GM20000 (cell line): ENCODE data around the gene GCSH.

Source experiments
- DNase-seq: peaks from one replicate; pipeline ENCODE4 v3.0.0; 2012; ENCODE audit warnings: low spot score
- TF ChIP-seq, protein P1 (sequence below): IDR thresholded peaks from 2 replicates; pipeline ENCODE4 v1.5.1; 2012; ENCODE audit warnings: mild to moderate bottlenecking, control low read depth; ENCODE audit errors: extremely low read depth, missing control alignments

The GCSH gene

DNA sequence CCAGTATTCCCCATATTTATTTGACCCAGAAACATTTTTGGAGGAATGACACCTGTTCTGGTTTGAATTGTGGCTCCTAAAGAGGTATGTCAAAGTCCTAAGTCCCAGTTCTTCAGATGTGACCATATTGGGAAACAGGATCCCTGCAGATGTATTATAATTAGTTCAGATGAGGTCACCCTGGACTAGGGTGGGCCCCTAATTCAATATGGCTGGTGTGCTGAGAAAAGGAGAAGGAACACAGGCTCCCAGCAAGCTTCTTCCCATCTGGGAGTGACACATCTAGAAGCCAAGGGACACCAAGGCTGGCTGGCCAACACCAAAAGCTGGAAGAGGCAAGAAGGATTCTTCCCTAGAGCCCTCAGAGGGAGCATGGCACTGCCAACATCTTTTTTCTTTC, 3.8 kb upstream of the GCSH start:
- TF ChIP-seq, protein P1, sequence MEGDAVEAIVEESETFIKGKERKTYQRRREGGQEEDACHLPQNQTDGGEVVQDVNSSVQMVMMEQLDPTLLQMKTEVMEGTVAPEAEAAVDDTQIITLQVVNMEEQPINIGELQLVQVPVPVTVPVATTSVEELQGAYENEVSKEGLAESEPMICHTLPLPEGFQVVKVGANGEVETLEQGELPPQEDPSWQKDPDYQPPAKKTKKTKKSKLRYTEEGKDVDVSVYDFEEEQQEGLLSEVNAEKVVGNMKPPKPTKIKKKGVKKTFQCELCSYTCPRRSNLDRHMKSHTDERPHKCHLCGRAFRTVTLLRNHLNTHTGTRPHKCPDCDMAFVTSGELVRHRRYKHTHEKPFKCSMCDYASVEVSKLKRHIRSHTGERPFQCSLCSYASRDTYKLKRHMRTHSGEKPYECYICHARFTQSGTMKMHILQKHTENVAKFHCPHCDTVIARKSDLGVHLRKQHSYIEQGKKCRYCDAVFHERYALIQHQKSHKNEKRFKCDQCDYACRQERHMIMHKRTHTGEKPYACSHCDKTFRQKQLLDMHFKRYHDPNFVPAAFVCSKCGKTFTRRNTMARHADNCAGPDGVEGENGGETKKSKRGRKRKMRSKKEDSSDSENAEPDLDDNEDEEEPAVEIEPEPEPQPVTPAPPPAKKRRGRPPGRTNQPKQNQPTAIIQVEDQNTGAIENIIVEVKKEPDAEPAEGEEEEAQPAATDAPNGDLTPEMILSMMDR = no peak
- DNase-seq = no peak

DNA sequence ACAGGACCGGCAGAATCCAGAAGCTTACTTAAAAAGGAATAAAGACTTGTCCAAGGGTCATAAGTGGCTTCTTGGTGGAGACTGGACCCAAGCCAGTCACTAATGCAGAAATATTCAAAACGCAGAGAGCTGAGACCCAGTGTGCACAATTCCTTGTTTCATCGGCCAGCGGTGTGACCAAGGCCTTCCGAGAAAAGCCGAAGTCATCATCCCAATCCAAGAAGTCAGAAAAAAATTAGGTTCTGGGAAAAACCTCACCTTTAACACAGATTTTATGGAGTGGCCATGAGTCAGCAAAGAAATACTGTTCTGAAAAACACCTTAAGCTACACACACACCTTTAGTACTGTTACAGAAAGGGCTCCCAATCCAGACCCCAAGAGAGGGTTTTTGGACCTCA, 1.0 kb upstream of the GCSH start:
- TF ChIP-seq, protein P1 = no peak
- DNase-seq = no peak

DNA sequence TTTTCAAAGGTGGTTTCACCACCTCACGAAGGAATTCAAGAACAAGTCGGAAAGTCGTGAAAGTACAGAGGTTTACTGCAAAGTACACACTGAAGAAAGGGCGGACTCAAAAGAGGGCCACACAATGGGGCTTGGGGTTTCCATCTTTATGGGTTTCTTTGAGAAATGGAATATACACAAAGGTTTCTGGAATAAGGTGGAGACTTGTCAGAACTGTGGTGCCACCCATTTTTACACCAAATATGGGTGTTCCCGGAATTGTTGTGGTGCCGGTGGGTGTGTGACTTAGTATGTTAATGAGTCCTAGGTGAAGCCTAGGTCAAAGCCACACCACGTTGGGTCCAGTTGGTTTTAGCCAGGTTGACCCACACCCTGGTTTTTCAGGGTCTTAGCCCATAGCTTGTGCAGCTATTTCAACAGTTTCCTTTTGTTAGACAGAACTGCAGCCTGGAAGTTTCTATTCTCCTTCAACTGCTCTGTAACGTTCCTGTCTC, 567 bp upstream of the GCSH start:
- TF ChIP-seq, protein P1 = no peak
- DNase-seq = no peak

DNA sequence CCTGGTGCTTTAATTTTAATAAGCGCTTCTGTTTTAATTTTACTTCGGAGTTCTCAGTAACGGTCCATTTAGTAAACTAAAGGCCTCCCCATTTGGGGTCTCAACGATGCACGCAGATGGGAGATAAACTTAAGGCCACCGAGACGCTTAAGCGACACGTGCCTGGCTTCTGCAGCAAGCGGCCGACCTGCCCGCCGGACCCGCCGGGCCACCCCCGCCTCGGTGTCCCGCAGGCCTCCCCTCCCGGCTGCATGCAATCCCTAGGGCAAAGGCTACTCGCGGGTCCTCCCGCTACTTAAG, 592 bp downstream of the GCSH start:
- TF ChIP-seq, protein P1 = no peak
- DNase-seq = no peak

DNA sequence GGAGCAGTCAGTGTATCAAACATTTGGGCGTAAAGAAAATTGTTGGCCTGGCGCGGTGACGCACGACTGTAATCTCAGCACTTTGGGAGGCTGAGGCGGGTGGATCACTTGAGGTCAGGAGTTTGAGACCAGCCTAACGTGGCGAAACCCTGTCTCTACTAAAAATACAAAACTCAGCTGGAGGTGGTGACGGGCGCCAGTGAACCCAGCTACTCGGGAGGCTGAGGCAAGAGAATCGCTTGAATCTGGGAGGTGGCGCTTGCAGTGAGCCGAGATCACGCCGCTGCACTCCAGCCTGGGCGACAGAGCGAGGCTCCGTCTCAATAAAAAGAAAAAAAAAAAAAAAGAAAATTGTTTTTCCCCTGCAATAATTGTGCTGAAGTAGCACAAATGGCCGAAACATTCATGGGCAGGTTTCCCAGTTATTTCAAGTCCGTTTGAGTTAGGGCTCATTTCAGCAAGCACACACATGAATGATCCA, 1.4 kb downstream of the GCSH start:
- TF ChIP-seq, protein P1 = no peak
- DNase-seq = no peak

DNA sequence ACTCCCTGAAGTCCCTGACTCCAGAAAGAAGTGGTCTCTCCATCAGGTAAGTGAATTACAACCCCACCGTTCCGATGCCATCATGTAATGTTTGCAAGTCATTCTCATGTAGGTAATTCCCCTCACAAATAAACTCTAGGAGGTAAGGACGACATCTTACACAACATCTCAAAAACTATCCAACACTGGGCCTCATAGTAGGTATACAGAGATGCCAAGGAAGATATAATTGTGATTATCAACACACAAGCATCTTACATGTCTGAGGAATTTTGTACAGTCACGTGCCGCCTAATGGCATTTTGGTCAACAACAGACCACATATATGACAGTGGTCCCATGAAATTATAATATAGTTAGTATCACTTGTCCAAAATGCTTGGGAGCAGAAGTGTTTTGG, 7.4 kb downstream of the GCSH start:
- TF ChIP-seq, protein P1 = no peak
- DNase-seq = no peak

DNA sequence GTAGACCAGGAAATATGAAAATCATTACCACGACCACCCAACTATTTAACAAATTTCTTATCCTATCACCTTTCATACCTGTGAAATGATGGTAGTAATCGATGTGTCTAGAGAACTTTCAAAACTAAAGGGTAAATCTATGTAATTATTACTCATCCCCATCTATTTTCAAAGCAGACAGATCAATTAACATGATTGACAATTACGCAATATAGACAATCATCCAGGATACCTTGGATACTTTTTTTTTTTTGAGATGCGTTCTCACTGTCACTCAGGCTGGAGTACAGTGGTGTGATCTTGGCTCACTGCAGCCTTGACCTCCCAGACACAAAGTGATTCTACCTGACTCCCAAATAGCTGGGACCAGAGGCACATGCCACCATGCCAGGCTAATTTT, 15.2 kb downstream of the GCSH start:
- DNase-seq = no peak
- TF ChIP-seq, protein P1 = no peak
